ENCODE results near the gene LRP6.

DNA sequence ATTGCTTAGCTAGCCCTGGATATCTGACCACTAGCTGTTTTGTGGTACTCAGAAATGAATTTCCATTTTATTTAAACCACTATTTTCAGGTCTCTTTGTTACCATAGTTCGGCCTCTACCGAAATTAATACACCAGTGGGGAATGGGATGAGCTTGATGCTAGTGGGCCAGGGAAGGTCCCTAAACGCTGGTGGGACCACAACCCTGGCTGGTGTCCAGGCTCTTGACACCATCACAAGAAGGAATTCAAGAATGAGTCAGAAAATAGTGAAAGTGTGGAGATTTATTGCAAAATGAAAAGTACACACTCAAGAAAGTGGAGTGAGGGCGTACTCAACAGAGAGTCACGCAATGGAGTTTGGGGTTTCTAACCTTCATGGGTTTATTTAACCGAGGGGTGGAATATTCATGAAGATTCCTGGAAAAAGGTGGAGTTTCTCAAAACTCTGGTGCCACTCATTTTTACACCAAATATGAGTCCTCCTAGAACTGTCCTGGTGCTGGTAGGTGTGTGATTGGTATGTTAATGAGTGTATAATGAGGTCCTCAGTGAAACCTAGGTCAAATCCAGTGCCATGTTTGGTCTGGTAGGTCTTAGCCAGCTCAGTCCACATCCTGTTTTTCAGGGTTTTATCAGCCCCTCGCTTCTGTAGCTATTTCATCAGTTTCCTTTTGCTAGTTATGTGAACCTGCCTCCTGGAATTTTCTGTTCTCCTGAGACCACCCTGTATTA lies 38.9 kb upstream of the LRP6 start:
- TF ChIP-seq, protein P1, sequence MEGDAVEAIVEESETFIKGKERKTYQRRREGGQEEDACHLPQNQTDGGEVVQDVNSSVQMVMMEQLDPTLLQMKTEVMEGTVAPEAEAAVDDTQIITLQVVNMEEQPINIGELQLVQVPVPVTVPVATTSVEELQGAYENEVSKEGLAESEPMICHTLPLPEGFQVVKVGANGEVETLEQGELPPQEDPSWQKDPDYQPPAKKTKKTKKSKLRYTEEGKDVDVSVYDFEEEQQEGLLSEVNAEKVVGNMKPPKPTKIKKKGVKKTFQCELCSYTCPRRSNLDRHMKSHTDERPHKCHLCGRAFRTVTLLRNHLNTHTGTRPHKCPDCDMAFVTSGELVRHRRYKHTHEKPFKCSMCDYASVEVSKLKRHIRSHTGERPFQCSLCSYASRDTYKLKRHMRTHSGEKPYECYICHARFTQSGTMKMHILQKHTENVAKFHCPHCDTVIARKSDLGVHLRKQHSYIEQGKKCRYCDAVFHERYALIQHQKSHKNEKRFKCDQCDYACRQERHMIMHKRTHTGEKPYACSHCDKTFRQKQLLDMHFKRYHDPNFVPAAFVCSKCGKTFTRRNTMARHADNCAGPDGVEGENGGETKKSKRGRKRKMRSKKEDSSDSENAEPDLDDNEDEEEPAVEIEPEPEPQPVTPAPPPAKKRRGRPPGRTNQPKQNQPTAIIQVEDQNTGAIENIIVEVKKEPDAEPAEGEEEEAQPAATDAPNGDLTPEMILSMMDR (conservative IDR thresholded peaks at IDR 0.05) = no peak
- TF ChIP-seq EZH2 (IDR thresholded peaks at IDR 0.05; ENCODE audit: low read depth) = no peak

Data from PC-9 (cell line).